Measurements from ENCODE around the gene SNAP29. TPM values are rescaled to one million over a fixed set of nuclear protein-coding genes. Genes with fewer than 3 reads are reported as not detected.
"Not testable (repeated sequence)": the region's sequence is repeated elsewhere in the genome, so short reads cannot be mapped to it uniquely, and the experiment has no call there.

SNAP29 gene
- total RNA-seq: 34.6 TPM

- DNase-seq (ENCODE audit: low spot score): peak; percentile 99
Observed at GRCh38 chr22:20858615-20859416, at the start of gene SNAP29, which contains the start of gene PI4KA. Gene SNAP29, plus strand, starts transcription at chr22:20859007. Its CDS starts 104 bp downstream, at chr22:20859111. Gene PI4KA, minus strand, starts transcription at chr22:20858811. Its CDS starts 86 bp downstream, at chr22:20858725.

GRCh38 chr22:20809538-20810185 is 49.1 kb upstream of the SNAP29 start:
- DNase-seq (ENCODE audit: low spot score): no peak

- DNase-seq (ENCODE audit: low spot score): no peak
Observed at GRCh38 chr22:20810645-20811044, 48.2 kb upstream of the SNAP29 start.

- no peak for DNase-seq (ENCODE audit: low spot score)
Observed at GRCh38 chr22:20811171-20811570, 47.6 kb upstream of the SNAP29 start.

GRCh38 chr22:20811971-20812660 is 46.7 kb upstream of the SNAP29 start:
- no peak for DNase-seq (ENCODE audit: low spot score)

- no peak for DNase-seq (ENCODE audit: low spot score)
Observed at GRCh38 chr22:20813056-20813455, 45.8 kb upstream of the SNAP29 start.

GRCh38 chr22:20814221-20814808 is 44.5 kb upstream of the SNAP29 start:
- no peak for DNase-seq (ENCODE audit: low spot score)

GRCh38 chr22:20815477-20816050 is 43.2 kb upstream of the SNAP29 start:
- DNase-seq (ENCODE audit: low spot score): no peak

GRCh38 chr22:20816559-20816958 is 42.2 kb upstream of the SNAP29 start:
- no peak for DNase-seq (ENCODE audit: low spot score)

GRCh38 chr22:20818471-20818870 is 40.3 kb upstream of the SNAP29 start:
- DNase-seq (ENCODE audit: low spot score): no peak

GRCh38 chr22:20819471-20819870 is 39.3 kb upstream of the SNAP29 start:
- no peak for DNase-seq (ENCODE audit: low spot score)

GRCh38 chr22:20821717-20822239 is 37.0 kb upstream of the SNAP29 start:
- not testable (repeated sequence) for DNase-seq (ENCODE audit: low spot score)

GRCh38 chr22:20822240-20822639 is 36.6 kb upstream of the SNAP29 start:
- no peak for DNase-seq (ENCODE audit: low spot score)

GRCh38 chr22:20823264-20823663 is 35.5 kb upstream of the SNAP29 start:
- DNase-seq (ENCODE audit: low spot score): no peak

GRCh38 chr22:20825216-20825615 is 33.6 kb upstream of the SNAP29 start:
- not testable (repeated sequence) for DNase-seq (ENCODE audit: low spot score)

- no peak for DNase-seq (ENCODE audit: low spot score)
Observed at GRCh38 chr22:20825624-20826023, 33.2 kb upstream of the SNAP29 start.

GRCh38 chr22:20826373-20827152 is 32.2 kb upstream of the SNAP29 start:
- DNase-seq (ENCODE audit: low spot score): not testable (repeated sequence)

- DNase-seq (ENCODE audit: low spot score): no peak
Observed at GRCh38 chr22:20829491-20830134, 29.2 kb upstream of the SNAP29 start.

- no peak for DNase-seq (ENCODE audit: low spot score)
Observed at GRCh38 chr22:20833225-20833665, 25.6 kb upstream of the SNAP29 start.

GRCh38 chr22:20834206-20834605 is 24.6 kb upstream of the SNAP29 start:
- DNase-seq (ENCODE audit: low spot score): no peak
